DMS114 treated with DMSO at 0.1 percent for 48 hours (cell line): Measurements from ENCODE around the gene OR1N2.
"Not testable (repeated sequence)": the region's sequence is repeated elsewhere in the genome, so short reads cannot be mapped to it uniquely, and the experiment has no call there.

ENCODE experiments used
- DNase-seq: peaks from one replicate; lab custom pipeline; 2025; ENCODE audit not compliant: unreplicated experiment; lab: John Stamatoyannopoulos, UW

Gene OR1N2

GRCh38 chr9:122552812-122553211, at the start of gene OR1N2:
Gene OR1N2 (plus strand): TSS chr9:122553112. CDS start chr9:122553212, 100 bp downstream.
- DNase-seq = no peak

- no peak for DNase-seq
Measured at GRCh38 chr9:122506964-122507363, 45.9 kb upstream of the OR1N2 start.

GRCh38 chr9:122510502-122510901, 42.4 kb upstream of the OR1N2 start, which contains the start of gene OR1J2:
Gene OR1J2 (plus strand): TSS chr9:122510802. CDS start chr9:122510802, 0 bp downstream.
- DNase-seq = no peak

GRCh38 chr9:122518226-122518625, 34.7 kb upstream of the OR1N2 start:
- no peak for DNase-seq

DNA sequence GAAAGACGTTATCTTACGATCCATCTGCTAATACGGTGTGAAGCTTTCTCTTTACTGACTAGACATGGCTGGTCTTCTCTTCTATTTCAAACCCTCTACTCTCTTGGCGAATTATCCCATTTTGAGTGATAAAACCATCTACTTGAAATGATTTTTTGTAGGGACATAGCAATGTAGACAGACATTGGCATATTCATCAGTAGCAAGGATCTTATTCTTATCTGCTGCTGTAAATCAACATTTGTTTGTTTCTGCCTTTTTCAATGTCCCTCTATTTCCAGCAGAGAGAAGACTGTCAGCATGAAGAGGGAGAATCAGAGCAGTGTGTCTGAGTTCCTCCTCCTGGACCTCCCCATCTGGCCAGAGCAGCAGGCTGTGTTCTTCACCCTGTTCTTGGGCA, 34.1 kb upstream of the OR1N2 start, which contains the start of gene OR1J4:
Gene OR1J4, plus strand, starts transcription at position 301 of the 400 bp plus-strand sequence. Its CDS starts 0 bp downstream, at position 301.
- DNase-seq = no peak

DNA sequence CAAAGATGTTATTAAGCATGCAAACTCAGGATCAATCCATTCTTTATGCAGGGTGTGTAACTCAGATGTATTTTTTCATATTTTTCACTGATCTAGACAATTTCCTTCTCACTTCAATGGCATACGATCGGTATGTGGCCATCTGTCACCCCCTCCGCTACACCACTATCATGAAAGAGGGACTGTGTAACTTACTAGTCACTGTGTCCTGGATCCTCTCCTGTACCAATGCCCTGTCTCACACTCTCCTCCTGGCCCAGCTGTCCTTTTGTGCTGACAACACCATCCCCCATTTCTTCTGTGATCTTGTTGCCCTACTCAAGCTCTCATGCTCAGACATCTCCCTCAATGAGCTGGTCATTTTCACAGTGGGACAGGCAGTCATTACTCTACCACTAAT, 33.5 kb upstream of the OR1N2 start:
- DNase-seq = no peak

GRCh38 chr9:122526602-122527001, 26.3 kb upstream of the OR1N2 start:
- no peak for DNase-seq

DNA sequence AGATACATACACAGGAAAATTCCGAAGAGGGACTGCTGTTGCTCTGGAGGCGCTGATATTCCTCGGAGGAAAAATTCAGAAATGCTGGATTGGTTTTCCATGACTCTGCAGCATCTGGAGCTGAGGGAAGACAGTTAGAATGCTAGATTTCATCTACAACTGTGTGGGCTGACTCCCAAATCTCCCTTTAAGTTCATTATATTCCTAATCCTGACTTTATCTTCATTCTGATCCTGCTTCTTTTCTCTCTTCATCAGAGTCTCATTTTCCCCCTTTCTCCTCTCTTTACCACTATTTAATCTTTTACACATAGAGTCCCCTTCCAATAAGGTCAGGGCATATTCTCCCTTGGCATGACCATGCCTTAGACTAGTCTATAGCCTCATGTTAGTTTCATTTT, 25.7 kb upstream of the OR1N2 start, which contains the start of gene OR1N1:
Gene OR1N1, minus strand, starts transcription at position 101 of the 400 bp plus-strand sequence. Its CDS starts 0 bp downstream, at position 101.
- DNase-seq = no peak

DNA sequence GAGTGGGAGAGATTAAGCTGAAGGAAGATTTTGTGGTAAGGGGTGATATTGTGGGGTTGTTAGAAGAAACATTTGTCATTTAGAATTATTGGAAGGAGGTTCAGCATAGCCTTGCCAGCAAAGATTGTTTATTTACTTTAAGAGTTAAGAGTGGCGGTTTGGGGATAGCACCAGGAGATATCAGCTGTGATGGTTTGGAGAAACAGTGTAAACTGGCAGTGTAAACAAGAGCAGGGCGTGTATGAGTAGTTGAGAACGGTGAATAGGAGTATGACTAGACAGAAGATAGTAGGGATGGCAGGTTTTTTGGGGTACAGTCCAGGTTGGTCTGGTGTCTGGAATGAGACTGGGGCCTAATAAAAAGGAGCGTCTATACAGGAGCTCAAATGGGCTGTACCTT, 21.8 kb upstream of the OR1N2 start:
- DNase-seq = not testable (repeated sequence)

GRCh38 chr9:122536134-122536533, 16.8 kb upstream of the OR1N2 start:
- no peak for DNase-seq

DNA sequence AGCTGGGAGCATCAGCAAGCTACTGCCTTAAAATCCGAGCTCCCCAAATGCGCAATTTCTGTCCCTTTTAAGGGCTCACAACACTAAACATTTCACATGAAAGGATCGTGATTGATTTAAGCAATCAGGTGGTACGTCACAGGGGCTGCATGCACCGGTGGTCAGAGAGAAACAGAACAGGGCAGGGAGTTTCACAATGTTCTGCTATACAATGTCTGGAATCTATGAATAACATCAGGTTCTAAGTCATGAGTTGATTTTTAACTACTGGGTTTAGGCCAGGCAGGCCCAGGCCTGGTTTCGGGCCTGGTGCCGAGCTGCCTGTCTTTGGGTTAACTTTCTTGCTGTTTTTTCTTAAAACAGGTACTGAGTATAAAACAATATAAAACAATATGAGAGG, 15.8 kb upstream of the OR1N2 start:
- DNase-seq = not testable (repeated sequence)

DNA sequence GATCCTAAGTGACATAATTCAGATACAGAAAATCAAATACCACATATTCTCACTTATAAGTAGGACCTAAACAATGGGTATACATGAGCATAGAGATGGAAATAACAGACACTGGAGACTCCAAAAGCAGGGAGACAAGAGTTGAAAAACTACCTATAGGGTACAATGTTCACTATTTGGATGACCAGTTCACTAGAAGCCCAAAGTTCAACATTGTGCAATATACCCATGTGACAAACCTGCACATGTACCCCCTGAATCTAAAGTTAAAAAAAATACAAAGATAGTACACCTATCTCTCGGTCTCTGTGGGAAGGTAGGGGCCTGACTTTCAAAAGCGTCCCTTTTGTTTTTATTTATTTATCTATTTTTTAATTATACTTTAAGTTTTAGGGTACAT, 14.2 kb upstream of the OR1N2 start:
- DNase-seq = no peak

DNA sequence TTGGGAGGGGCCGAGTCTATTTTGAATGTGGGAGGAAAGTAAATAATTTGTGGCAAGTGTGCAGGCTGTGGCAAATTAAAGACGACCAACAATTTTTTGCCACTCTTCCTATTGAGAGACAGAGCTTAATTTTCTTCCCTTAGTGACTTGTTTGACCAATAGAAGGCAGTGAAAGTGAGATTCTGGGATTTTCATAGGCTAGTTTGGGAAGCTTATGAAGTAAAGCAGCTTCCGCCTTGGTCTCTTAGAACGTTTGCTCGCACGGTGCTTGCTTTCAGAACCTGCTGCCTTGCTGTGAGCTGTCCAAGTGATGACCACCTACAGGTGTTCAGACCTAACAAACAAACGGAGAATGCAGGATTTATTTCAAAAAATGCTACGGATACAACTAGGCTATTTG, 6.7 kb upstream of the OR1N2 start:
- no peak for DNase-seq

GRCh38 chr9:122551371-122551770, 1.5 kb upstream of the OR1N2 start:
- no peak for DNase-seq

GRCh38 chr9:122561446-122561845, 8.5 kb downstream of the OR1N2 start:
- DNase-seq = no peak

DNA sequence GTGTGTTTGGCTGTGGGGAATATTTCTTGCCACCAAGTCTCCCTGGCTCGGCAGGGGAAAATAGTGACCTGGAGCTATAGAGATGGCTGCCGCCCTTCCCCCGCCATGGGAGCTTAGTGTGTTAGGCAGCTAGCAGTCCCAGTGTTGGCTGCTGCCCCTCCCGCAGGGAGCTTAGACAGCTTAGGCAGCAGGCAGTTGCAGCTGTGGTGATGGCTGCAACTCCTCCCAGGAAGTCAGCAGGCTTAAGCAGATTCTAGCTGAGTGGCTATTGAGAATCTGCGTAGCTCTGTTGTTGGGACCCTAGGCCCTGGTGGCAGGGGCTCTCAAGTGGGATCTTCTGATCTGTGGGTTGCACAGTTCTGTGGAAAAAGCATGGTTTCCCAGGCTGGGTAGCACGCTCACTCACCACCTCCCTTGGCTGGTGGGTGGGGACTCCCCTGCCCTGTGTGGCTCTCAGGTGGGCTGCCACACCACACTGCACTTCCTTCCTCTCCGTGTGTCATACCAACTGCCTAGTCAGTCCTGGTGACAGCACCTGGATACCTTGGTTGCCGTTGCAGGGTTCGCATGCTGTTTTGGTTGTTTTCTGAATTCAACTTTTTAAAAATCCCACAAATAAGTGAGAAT, 9.3 kb downstream of the OR1N2 start:
- DNase-seq = no peak

DNA sequence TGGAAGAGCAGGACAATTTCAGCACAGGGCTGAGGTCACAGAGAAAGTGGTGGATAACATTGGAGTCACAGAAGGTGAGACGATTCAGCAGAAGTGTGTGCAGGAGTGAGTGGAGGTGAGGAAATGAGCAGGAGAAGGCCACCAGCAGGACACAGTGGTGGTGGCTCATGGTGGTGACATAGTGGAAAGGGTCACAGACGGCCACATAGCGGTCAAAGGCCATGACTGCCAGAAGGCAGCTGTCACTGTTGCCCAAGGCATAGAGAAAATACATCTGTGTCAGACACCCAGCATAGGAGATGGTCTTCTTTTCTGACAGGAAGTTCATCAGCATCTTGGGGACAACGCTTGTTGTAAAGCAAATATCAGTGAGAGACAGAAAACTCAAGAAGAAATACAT, 15.0 kb downstream of the OR1N2 start:
- no peak for DNase-seq

DNA sequence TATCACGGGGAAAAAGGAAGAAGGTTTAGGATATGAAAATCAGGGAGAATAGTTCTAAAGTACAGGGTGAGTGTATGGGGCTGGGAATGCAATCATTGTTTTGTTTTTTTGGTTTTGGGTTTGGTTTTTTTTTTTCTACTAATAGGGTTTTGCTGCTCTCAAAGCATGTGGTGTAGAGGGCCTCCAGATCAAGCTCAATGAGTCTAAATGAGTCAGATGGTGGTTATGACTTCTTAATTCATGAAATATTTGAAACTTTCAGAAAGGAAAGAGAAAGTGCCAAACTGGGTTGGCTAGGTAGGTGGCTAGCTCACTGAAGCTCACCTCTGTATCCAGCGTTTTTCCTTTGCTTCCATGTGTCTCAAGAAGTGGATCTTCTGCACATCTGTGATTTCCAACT, 19.5 kb downstream of the OR1N2 start:
- no peak for DNase-seq

DNA sequence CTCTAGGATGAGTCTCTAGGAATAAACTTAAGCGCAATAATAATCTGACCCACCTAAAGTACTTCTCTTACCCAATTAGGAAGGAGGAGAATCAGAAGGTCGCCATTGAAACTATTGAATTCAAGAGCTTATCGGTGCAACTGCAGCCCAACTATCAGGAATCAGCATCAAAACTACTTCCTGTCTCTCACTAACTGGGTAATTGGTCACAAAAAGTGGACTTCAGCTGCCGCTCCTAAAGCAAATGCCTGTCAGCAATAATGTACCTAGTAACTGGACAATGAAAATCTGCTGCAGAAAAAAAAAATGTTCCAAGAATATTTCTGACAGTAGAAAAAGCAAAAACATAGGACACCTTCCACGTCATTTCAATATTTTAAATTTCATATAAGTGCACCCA, 27.0 kb downstream of the OR1N2 start:
- no peak for DNase-seq

DNA sequence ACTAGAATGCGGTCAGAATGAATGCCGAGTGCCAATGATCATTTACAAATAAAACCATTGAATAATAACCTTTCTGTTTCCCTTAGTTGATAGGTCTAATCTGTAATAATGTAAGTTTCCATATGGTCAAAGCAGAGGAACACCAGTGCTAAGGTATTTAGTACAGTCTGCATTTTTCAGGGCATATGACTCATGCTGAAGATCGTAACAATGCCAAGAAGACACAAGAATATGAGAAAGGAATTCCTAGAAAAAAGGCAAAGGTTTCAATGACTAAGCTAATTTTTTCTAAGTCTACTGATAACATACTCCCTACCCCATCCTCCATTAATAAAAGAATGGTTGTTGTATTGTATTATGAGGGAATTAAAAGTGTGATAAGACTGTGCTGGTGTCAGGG, 27.4 kb downstream of the OR1N2 start:
- DNase-seq = no peak

- not testable (repeated sequence) for DNase-seq
Measured at GRCh38 chr9:122583284-122583683, 30.4 kb downstream of the OR1N2 start, which contains the start of gene OR1L8. Gene OR1L8 (minus strand): TSS chr9:122583384. CDS start chr9:122568477, 14,907 bp downstream.
